ENCODE data around the gene LAPTM5. TPM values are rescaled to one million over a fixed set of nuclear protein-coding genes. Genes with fewer than 3 reads are reported as not detected.

LAPTM5 gene
- total RNA-seq, 1 experiment from 2014 or later = 1.5 TPM

GRCh38 chr1:30698401-30698981 is 59.1 kb downstream of the LAPTM5 start:
- POLR2A ChIA-PET = no interaction called here

More at GRCh38 chr1:30698401-30698981, 59.1 kb downstream of the LAPTM5 start:
- Histone ChIP-seq H3K79me2 (ENCODE audit: insufficient read depth, low read length) (no peaks in the 10 kb centered on the region), H3K36me3 (ENCODE audit: control insufficient read depth in 1 of 2, insufficient read depth in 2 of 2, low read length in 2 of 2) (no peaks in the 10 kb centered on the region), H3K27me3 (ENCODE audit: insufficient read depth, low read length) (no peaks in the 10 kb centered on the region), H4K20me1 (ENCODE audit: insufficient read depth) (no peaks in the 10 kb centered on the region), H3K27ac (ENCODE audit: low read depth, low read length) (no peak overlapping the region), H3K4me3 (replicated peaks in 1 of 2; ENCODE audit: low read depth in 1 of 2, low read length in 2 of 2) (no peak overlapping the region), H3K4me2 (ENCODE audit: low read length) (no peak overlapping the region), H3K9me3 (ENCODE audit: control insufficient read depth in 1 of 2, insufficient read depth in 1 of 2, low read depth in 1 of 2, low read length in 2 of 2) (no peaks in the 10 kb centered on the region), H2AFZ (ENCODE audit: low read depth, low read length, poor library complexity, severe bottlenecking) (no peak overlapping the region), H3K4me1 (ENCODE audit: control insufficient read depth in 1 of 2, insufficient read depth in 2 of 2, low read length in 2 of 2) (peaks cover 3 to 21% of the 10 kb centered on the region in 2 experiments; a peak in 3 of 4 replicates), H3K9ac (ENCODE audit: low read length) (no peak overlapping the region), H3K9me2 (ENCODE audit: insufficient read depth) (no peaks in the 10 kb centered on the region)
- intact Hi-C loops (cut with micrococcal nuclease) = no loop called here
- no peak for TF ChIP-seq ZNF274 (IDR thresholded peaks at IDR 0.05; ENCODE audit: low read depth, low read length)
- TF ChIP-seq POLR2AphosphoS5 (IDR thresholded peaks at IDR 0.05; ENCODE audit: low read depth, low read length) = no peak
- no peak for TF ChIP-seq POLR2A (IDR thresholded peaks at IDR 0.05; ENCODE audit: borderline replicate concordance, extremely low read depth, insufficient read depth, insufficient read length)
- no peak for TF ChIP-seq CEBPB (IDR thresholded peaks at IDR 0.05; ENCODE audit: low read depth)
- no peak for TF ChIP-seq ZBTB33 (IDR thresholded peaks at IDR 0.05; ENCODE audit: extremely low read depth, insufficient replicate concordance, low read length)
- no peak for TF ChIP-seq YY1 (IDR thresholded peaks at IDR 0.05; ENCODE audit: extremely low read depth, insufficient replicate concordance, low read depth, low read length)
- no peak for TF ChIP-seq EGR1 (IDR thresholded peaks at IDR 0.05; ENCODE audit: low read depth)
- no peak for TF ChIP-seq SP1 (IDR thresholded peaks at IDR 0.05; ENCODE audit: low read depth)
- ChIA-PET CTCF (interaction anchor here (1.0 to 1.7 kb wide), 2 partner anchors 318 to 345 kb away, joined by 4 to 6 read pairs; no protein-coding TSS in a partner anchor), RAD21 (ENCODE audit: low non-redundant PET in 1 of 2, low total read pairs in 2 of 2, uncharacterized antibody in 2 of 2, unreplicated experiment in 2 of 2) (no interaction called here)
- DNase-seq (ENCODE audit: low read depth, low spot score) (no peak), ATAC-seq (no peak; the same call in 1 of the 2 replicates)
- no TSS peak for BruUV-seq (replicated peaks)

All from HCT116 (cell line).